Measurements from ENCODE around the gene SPATA32.

SPATA32 gene

DNA sequence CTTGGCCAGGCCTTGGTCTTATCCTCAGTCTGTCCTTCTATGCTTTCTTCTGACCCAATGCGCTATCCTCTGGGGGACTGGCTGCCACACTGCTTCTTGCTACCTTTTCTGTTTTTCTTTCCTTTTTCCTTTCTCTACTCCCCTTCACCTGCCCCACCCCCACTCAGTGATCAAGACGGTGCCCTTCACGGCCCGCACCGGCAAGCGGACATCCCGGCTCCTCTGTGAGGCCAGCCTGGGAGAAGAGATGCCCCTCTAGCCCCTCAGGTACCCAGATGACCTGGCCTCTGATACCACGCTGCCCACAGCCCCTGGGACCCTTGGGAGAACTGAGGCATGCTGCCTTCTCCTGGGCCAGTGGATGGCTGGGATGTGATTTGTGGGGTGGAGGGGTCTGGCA is 15.6 kb downstream of the SPATA32 start:
- no peak for DNase-seq

DNA sequence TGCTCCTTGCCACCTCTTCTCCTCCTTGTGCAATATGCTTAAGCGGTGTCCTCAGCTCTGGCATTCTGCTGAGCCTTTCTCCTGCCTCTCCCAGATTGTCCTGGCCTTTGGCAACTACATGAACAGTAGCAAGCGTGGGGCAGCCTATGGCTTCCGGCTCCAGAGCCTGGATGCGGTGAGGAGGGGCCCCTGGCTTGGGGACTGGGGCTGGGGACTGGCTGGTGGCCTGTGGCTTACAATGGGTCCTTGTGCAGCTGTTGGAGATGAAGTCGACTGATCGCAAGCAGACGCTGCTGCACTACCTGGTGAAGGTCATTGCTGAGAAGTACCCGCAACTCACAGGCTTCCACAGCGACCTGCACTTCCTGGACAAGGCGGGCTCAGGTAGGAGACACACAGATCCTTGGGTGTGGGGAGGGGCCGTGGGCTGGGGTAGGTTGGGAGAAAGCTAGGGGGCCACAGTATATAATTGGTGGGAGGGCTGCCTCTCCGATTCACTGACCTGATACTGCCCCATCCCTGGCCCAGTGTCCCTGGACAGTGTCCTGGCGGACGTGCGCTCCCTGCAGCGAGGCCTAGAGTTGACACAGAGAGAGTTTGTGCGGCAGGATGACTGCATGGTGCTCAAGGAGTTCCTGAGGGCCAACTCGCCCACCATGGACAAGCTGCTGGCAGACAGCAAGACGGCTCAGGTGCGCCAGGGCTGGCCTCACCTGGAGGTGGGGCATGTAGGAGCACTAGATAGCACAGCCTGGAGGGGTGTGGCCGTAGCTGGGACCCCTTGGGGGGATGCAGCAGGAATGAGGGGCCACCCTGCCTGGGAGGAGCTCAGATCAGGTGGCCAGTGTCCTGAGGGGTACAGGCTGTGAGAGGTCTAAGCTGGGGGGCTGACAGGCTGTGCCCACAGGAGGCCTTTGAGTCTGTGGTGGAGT is 16.9 kb downstream of the SPATA32 start:
- DNase-seq = no peak

DNA sequence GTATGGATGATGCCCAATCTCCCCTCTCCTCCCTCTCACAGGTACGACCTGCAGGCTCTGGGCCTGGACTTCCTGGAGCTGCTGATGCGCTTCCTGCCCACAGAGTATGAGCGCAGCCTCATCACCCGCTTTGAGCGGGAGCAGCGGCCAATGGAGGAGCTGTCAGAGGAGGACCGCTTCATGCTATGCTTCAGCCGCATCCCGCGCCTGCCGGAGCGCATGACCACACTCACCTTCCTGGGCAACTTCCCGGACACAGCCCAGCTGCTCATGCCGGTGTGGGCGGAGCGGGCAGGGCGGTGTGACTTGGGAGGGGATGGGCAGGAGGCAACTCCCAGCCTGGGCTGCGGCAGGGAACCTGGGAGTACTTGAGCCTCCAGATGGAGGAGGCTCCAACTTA is 18.1 kb downstream of the SPATA32 start:
- DNase-seq = no peak

DNA sequence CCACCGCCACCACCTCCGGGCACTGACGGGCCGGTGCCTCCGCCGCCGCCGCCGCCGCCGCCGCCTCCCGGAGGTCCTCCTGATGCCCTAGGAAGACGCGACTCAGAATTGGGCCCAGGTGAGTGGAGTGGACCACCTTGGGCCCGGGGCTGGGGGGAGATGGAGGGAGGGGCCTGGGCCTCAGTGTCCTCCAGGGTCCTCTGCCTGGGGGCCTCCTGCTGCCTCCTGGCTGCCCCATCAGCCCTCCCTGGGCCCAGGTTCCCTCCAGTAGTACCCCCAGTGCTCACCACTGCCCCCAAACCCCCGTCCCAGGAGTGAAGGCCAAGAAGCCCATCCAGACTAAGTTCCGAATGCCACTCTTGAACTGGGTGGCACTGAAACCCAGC is 19.9 kb downstream of the SPATA32 start:
- no peak for DNase-seq

DNA sequence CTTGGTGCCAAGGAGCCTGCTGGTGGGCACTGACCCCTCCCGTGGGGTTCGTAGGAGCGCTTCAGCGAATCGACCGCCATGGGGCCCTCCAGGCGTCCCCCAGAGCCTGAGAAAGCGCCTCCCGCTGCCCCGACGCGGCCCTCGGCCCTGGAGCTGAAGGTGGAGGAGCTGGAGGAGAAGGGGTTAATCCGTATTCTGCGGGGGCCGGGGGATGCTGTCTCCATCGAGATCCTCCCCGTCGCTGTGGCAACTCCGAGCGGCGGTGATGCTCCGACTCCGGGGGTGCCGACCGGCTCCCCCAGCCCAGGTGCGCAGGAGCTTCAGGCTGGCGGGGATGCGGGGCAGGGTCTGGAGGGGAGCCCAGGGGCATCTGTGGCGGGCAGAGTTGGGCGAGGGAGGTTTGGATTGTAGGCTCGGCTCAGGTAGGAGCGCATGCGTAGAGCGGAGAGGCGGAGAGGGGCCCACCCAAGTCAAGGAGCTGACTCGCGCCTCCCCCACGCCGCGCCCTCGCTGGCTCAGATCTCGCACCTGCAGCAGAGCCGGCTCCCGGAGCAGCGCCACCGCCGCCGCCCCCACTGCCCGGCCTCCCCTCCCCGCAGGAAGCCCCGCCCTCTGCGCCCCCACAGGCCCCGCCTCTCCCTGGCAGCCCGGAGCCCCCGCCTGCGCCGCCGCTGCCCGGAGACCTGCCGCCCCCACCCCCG is 20.4 kb downstream of the SPATA32 start:
- no peak for DNase-seq

DNA sequence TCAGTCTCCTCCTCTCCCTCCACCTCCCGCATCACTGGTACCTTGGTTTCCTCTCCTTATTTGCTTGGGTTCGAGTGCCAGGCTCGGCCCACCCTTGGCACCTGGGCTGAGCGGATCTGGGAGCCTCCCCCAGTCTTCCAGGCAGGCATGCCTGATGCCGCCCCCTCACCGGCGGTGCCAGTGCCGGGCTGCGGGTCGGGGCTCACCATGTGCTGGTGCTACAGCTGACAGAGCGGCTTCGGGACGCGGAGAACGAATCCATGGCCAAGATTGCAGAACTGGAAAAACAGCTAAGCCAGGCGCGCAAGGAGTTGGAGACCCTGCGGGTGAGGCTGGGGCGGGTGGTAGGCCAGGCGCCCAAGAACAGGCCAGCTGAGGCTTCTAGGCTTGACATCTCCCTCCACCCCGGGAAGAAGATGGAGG is 21.0 kb downstream of the SPATA32 start:
- no peak for DNase-seq

DNA sequence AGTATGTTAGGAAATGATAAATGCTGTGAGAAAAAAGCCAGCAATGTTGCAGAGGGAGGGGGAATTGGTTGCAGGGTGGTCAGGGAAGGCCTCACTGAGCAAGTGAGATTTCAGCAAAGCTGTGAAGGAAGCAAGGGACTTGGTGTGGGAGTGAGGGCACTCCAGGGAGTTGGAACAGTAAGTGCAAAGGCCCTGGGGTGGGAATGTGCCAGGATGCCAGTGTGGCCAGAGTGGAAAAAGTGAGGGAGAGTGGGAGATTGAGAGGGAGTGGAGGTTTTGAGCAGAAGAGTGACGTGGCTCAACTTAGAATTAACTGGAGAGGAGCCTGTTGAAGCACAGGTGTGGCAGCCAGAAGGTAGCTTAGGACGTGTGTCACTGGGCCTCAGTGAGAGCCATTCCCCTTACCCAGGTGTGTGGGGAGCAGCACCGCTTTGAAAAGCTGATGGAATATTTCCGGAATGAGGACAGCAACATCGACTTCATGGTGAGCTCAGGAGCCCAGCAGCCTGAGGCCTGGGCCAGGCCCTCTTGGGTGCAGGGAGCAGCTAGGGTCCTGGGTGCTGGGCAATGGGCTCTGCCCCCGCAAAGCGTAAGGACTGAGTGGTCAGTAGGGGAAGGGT is 23.6 kb downstream of the SPATA32 start:
- no peak for DNase-seq

DNA sequence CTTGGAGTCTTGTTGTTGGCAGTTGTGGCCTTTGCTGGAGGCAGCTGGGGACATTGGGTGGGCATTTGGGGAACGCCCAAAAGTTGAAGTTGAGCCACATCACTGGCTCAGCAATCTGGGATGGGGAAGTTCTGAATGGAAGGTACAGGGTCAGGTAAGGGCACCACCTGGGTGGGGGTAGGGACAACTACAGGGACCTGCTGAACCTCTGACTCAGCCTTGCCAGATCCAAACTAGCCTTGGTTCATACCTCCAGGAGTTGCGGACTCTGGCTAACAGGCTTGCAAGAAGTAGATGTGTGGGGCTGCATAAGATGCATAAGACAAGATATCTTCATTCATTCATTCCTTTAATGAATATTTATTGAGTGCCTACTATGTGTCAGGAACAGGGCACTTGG is 24.2 kb downstream of the SPATA32 start:
- DNase-seq = no peak

DNA sequence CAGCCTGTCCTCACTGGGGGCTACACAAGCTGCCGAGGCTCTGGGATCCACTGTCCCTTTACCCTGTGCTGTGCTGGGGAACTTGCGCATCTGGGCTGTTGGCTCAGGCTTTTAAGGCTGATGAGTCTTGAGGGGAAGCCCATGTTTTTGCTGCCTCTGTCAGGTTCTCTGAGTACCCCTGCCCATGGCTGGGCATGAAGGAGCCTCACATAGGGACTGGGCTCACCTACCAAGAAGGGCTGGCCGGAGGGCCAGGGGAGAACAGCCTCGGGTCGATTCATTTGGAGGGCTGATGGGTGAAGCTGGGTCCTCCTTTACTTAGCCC is 25.6 kb downstream of the SPATA32 start:
- DNase-seq = no peak

DNA sequence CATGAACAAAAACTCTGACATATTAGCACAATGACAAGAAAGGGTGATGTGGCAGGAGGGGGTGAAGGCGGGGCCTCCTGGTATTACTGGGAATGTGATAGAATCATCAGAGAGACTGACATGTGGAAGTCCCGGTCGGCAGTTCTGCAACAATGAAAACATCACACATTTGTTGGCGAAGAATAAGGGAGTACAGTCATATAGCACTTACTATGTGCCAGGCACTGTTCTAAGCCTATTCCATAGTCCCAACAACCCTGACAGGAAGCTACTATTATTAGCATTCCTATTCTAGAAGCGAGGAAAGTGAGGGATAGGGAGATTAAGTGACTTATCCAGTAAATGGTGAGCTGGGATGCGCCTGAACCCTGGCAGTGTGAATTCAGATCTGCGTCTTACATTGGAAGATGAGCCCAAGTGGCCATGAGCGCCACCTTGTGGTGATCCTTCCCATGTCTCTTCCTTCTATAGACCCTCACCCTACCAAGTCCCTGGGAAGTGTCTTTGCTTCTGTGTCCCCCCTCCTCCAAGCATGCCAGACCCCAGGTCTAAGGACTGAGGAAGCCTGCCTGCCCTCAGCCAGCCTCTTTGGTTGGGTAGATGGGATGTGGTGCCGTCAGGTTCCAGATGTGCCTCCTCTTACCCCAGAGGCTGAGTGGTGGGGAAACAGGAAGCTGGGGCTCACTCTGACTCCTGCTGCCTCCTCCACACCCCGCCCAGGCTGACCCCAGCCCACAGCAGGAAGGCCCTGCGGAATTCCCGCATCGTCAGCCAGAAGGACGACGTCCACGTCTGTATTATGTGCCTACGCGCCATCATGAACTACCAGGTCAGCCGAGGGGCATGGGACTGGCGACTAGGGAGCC is 26.2 kb downstream of the SPATA32 start:
- peak; percentile 83 to 87 for DNase-seq

DNA sequence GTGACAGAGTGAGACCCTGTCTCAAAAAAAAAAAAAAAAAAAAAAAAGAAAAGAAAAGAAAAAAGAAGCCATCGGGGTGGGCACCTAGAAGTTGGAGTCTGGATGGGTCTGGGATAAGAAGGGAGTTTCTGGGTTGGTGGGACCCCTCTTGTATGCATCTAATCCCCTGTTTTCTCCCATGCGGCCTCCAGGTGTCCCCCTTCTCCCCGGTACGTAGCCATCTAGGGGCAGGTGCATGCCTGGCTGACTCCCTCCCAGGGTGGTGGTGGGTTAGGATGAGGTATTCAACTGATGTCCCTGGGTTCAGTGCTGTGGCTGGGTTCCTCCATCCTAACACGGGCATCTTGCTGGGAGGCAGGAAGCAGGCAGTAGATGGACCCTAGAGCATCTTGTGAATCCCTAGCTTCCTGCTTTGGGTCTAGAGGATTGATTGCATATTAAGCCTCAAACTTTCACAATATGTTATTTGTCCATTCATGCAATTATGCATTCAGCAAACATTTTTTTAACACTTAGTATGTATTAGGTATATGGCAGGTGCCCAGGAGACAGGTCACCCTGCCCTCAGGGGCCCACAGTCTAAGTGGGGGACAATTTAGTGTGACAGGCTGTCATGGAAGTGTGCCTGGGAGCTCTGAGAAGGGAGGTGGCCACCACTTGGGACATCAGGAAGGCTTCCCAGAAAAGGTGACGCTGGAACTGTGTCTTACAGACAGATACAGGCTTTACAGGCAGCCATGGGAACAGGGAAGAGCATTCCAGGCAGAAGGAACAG is 27.1 kb downstream of the SPATA32 start:
- DNase-seq = peak; percentile 51 to 65

DNA sequence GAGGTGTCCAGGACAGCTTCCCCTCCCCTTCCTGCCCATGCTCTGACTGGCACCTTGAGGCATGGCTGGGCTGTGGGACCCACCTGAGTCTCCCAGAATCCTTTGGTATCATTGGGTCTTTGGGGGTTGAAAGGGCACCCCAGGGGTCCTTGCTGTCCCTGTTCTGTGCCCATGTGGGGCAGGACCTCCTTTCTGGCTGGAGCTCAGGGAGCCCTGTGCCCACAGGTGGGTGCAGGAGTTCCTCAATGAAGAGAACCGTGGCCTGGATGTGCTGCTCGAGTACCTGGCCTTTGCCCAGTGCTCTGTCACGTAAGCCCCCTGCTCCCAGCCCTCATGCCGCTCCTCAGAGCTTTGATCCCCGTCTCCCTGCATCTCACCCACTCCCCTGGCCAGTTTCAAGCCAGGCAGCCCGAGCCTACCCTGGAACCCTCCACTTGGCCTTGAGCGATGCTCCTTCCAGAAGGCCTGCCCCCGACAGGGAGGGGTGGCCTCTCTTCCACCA is 28.4 kb downstream of the SPATA32 start:
- DNase-seq = no peak

DNA sequence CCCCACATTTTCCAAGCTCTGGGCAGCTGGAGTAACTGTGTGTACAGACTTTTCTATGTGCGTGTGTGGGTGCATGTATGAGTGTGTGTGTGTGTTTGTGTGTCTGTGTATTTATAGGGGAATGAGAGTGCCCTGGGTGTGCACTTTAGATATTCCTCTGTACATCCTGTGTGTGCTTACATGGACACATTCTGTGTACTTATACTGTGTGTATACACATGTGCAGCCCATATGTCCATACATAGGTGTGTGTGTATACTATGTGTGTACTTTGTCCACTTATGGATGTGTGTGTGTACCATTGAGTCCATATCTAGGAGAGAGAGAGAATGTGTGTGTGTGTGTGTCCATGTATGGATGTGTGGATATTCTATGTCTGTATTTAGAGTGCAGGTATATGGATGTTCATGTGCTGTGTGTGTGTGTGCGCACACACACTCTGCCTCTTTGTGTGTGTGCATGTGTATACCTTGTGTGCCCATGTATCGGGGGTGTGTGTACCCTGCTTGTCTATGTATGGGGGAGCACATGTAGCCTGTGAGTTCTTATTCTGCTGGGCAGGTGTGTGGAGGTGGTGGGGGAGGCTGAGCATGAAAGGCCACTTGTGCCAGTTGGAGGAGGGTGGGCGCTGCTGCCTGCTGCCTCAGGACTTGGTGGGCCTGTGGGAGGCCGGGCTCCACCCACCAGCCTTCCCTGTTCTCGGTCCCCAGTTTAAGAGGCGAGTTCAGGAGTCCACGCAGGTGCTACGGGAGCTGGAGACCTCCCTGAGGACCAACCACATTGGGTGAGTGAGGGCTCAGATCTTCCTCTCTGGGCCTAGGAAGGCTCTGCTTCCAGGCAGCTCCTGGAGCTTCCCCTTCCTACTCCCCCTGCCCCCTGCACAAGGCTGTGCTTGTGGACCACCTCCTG is 29.1 kb downstream of the SPATA32 start:
- no peak for DNase-seq

DNA sequence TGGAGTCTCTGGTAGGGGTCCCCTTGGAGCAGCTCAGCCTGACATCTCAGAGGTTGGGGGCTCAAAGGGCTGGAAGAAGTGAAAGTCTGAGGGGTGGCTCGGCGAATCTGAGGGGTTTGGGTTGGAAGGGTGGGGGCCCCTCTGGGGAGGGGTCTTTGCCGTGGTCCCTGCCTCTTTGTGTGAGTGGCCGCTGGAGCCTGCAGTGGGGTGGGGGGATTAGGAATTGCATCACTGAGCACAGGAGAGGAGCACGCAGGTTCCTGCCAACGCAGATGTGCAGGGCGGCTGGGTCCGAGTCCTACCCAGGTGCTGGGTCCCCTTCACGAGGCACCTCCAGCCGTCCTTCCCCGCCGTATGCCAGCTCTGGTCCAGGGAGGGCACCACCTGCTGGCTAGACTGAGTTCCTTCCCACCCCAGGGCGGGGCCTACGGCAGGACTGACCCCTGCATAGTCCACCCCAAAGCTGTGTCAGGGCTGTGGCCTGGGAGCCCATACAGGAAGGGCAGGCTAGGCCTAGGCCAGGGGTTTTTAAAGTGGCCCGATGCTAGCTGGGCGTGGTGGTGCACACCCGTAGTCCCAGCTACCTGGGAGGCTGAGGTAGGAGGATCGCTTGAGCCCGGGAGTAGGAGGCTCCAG is 30.3 kb downstream of the SPATA32 start:
- peak in 1 of 2 experiments; percentile 62 for DNase-seq

DNA sequence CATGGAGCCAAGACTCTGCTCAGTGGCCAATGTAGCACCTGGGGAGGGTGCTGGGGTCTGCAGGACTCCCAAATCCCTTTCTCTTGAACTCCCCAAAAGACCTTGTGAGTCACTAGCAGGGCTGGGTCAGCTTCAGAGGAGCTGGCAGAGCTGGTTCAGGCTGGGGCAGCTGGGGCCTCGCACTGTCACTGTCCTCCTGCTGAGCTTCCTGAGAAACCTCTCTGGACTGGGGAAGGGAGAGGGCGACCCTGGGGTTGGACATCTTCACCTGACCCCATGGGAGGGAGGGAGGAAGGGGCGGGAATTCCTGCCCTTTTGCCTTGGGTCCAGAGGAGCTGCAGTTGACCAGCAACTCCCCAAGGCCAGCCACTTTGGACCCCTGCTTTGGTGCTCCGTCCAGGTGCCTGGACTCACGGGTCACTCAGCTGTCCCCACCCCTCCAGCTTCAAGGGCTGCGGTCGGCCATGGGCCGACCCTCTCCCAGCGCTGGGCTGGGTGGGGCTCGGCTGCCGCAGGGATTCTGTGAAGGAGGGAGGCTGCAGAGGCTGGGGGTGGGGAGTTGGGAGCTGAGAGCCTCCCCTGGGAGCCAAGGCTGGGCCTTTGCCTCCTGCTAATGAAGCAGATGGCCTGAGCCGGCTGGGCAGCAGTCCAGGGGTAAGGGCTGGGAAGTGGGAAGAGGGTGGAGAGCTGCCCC is 31.0 kb downstream of the SPATA32 start:
- DNase-seq = peak in 1 of 2 experiments; percentile 44

DNA sequence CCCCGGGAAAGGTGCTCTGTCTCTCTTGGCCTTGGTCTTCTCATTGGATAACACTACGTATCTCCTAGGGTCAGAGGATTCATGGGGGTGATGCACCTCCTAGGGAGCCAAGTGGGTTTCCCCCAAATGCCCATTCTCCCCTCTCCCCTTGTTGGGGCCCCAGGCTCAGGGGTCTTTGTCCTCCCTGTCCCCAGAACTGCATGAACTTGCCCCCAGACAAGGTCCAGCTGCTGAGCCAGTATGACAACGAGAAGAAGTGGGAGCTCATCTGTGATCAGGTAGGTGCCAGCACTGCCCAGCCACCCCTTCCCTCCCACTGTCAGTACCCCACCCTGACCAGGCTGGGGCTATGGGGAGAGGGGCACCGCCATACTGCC is 31.5 kb downstream of the SPATA32 start:
- DNase-seq = peak in 1 of 2 experiments; percentile 41

DNA sequence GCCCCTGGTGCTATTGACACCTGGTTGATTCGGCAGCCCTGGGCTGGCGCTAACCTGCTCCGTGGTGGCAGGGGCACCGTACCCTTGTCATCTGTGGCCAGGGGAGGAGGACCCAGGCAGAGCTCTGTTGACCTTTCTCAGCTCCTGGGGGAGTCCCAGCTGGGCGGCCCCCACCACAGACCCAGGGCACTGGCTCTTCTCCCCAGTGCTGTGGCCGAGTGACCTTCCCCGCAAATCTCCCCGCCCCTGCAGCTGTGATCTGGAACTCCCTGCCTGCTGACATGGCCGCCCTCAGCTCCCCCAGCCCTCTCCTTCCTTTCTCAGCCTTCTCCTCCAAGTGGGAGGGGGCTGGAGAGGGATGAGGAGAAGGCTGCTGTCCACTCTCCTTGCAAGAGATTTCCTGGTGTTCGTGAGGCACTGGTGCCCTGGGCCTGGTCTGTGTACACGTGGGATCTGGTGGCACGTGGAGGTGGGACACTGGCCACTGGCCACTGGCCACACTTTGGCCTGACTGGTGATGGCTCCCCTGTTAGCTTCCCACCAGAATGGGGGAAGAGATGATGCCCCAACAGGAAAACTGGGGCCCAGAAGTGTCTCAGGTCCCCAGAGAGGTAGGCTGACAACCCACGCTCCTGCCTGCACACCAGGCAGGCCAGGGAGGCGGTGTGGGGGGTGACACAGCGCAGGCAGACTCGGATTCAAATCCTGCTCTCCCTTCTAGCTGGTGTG is 32.0 kb downstream of the SPATA32 start:
- DNase-seq = peak; percentile 65 to 72

DNA sequence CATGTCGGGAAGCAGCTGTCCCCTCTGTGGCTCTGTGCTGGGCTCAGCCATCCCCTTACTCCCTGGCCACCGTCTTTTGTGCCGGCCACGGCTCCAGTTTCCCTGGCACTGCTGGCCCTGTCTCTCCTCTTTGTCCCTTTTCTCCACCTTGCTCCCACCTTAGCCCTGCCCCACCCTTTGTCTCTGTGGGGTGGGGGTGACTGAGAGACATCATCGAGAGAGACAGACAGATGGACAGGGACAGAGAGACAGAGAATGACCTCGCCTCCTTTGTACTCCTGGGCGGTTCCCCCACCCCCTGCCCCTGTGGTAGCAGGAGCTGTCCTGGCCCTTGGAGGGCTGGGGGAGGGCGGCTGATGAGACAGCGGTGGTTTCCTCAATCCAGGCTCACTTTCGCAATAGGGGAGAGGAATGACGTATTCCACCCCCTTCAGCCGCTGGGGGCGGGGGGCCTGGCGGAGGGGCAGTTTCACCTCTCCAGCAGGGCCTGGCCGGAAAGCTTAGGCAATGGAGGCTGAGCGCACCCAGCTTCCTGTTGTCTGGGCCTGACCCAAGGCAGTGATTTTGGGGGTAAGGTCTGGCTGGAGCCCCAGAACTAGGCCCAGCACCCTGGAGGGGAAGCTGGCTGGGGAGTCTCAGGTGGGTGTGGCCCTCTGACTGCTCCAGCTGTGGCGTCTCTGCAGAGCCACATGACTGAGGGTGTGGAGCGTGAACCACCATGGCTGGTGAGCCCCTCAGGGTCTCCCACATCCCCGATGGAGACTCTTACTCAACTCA is 32.9 kb downstream of the SPATA32 start:
- DNase-seq = peak; percentile 96
